Pancreas (tissue), 10 donors: Measurements from ENCODE around the gene ATP1B4. TPM values are rescaled to one million over a fixed set of nuclear protein-coding genes. Genes with fewer than 3 reads are reported as not detected.

Source experiments
- ATAC-seq, 4 donors: fragments of 200-7000 bp; cut with Tn5 transposase; one replicate each; pipeline versions ENCODE4 v1.8.0 to v1.9.1; 2020; ENCODE audit warnings: mild to moderate bottlenecking in 4 of 4, moderate library complexity in 4 of 4
- DNase-seq, 6 donors: peaks; one replicate each; pipeline ENCODE4 v3.0.0-alpha.2; 2020
- FAIRE-seq: peaks from 2 replicates; lab custom pipeline; 2012; peaks lifted over from hg19 to GRCh38; lab: Jason Lieb, UNC
- H3K27ac ChIP-seq, 4 donors: fragments of 200-600 bp; sonication (generic); 1 replicate in 3 of 4; 2 replicates in 1 of 4; pipeline versions ENCODE4 v1.5.0 to v1.8.0; 2020
- H3K27me3 ChIP-seq, 4 donors: fragments of 200-600 bp; one replicate each; pipeline ENCODE4 v1.8.0; 2021
- H3K36me3 ChIP-seq, 3 donors: fragments of 200-600 bp; sonication (generic) in 1 of 3; one replicate each; pipeline versions ENCODE4 v1.5.0 to v1.8.0; 2020 to 2021
- H3K4me1 ChIP-seq, 3 donors: fragments of 200-600 bp; one replicate each; pipeline ENCODE4 v1.8.0; 2021
- H3K4me3 ChIP-seq, 4 donors: fragments of 200-600 bp; sonication (generic) in 2 of 4; one replicate each; pipeline versions ENCODE4 v1.5.0 to v1.8.0; 2020 to 2021
- H3K9me3 ChIP-seq, 4 donors: fragments of 200-600 bp; one replicate each; pipeline ENCODE4 v1.8.0; 2021
- CTCF ChIP-seq, 4 donors: fragments of 200-600 bp; sonication (generic) in 3 of 4; IDR thresholded peaks; one replicate each; pipeline versions ENCODE4 v1.5.0 to v1.8.0; 2021; ENCODE audit warnings: antibody characterized with exemption in 4 of 4
- WGBS, 2 donors: extraction: QIAGEN DNeasy Blood & Tissue Kit; methylation state at CpG; one replicate each; pipeline ENCODE4 v1.1.7; 2013; 5-methylcytosine and 5-hydroxymethylcytosine counted together
- intact Hi-C, 3 donors: fragments of 100-400 bp; cut with DNase I; formaldehyde crosslinking; loops; one replicate each; pipeline versions ENCODE4 v1.11.1 to v1.14.2; 2022
- polyA plus RNA-seq, 2 donors: library from polyadenylated mRNA; stranded (reverse); fragments of 200-250 nt; gene quantifications; one replicate each; pipeline ENCODE4 v1.2.3, GENCODE V29; 2013
- total RNA-seq, 6 donors: library from RNA; stranded (reverse); fragmentation: NEBNext Ultra II Directional in 4 of 6; extraction: Animal tissue kit (Norgen Biotek cat#: 25700) in 4 of 6; gene quantifications; one replicate each; pipeline versions ENCODE4 v1.2.1 to v1.2.4, GENCODE V29; 2021 to 2023
- donor health status: healthy with polysubstance abuse.
- donor health status: DM: no; HTN: no; CAD: no; lungs with moderate emphysema.
- donor health status: DM: no; HTN: no; CAD: no.
- donor health status: control.
- donor health status: control.
- donor health status: Bipolar disorder and iron deficiency.
- donor health status: DM: yes; HTN: yes; CAD: no.
- donor health status: DM: no; HTN: no; CAD: no.
- donor health status: DM: no; HTN: no; CAD: no.
- donor health status: DM: yes; HTN: yes; CAD: no.

The ATP1B4 gene
- total and polyA plus RNA-seq, 8 donors, result not detected

- 25 to 35% methylated on average over 2 of the region's 2 CpGs for WGBS, 2 donors
- no peaks in the 10 kb centered on the region for H3K4me1 ChIP-seq
- intact Hi-C loops, result no loop called here
- no peak for DNase-seq
- H3K36me3 ChIP-seq, result no peaks in the 10 kb centered on the region
- FAIRE-seq, result no peak
- no peak overlapping the region for H3K27ac ChIP-seq
- no peak for ATAC-seq
- H3K4me3 ChIP-seq, result no peak overlapping the region
- no peaks in the 10 kb centered on the region for H3K9me3 ChIP-seq
- no peak for TF ChIP-seq CTCF (IDR thresholded peaks at IDR 0.05)
- peaks cover 0 to 6% (median 2%) of the 10 kb centered on the region in 4 donors for H3K27me3 ChIP-seq
These were observed 4.7 kb upstream of the ATP1B4 start for GRCh38 chrX:120357186-120357585.

- no peak overlapping the region for H3K4me3 ChIP-seq
- TF ChIP-seq CTCF (IDR thresholded peaks at IDR 0.05), result no peak
- H3K4me1 ChIP-seq, result no peaks in the 10 kb centered on the region
- ATAC-seq, result no peak
- FAIRE-seq, result no peak
- intact Hi-C loops, result no loop called here
- H3K27ac ChIP-seq, result no peak overlapping the region
- no peak for DNase-seq
- WGBS, 2 donors, result 61 to 72% methylated on average over 7 of the region's 7 CpGs
- H3K36me3 ChIP-seq, result no peaks in the 10 kb centered on the region
- no peaks in the 10 kb centered on the region for H3K9me3 ChIP-seq
- H3K27me3 ChIP-seq, result peaks cover 0 to 9% (median 2%) of the 10 kb centered on the region in 4 donors
These were observed 3.0 kb upstream of the ATP1B4 start for GRCh38 chrX:120358737-120359456.

GRCh38 chrX:120365320-120365719 lies 3.4 kb downstream of the ATP1B4 start:
- Histone ChIP-seq H3K27ac (no peak overlapping the region), H3K4me3 (no peak overlapping the region), H3K27me3 (peaks cover 0 to 6% (median 0%) of the 10 kb centered on the region in 4 donors), H3K9me3 (no peaks in the 10 kb centered on the region), H3K4me1 (no peaks in the 10 kb centered on the region), H3K36me3 (no peaks in the 10 kb centered on the region)
- 9 to 13% methylated on average over 2 of the region's 2 CpGs for WGBS, 2 donors
- ATAC-seq (peak; percentile 55 to 79 (median 68)), DNase-seq (peak in 5 of 6 donors; percentile 14 to 82 (median 49)), FAIRE-seq (no peak)
- intact Hi-C loops, result no loop called here
- peak in 3 of 4 donors; percentile 30 to 39 (median 30) for TF ChIP-seq CTCF (IDR thresholded peaks at IDR 0.05)

- Histone ChIP-seq H3K27me3 (peaks cover 0 to 6% (median 0%) of the 10 kb centered on the region in 4 donors), H3K9me3 (no peaks in the 10 kb centered on the region), H3K36me3 (no peaks in the 10 kb centered on the region), H3K27ac (no peak overlapping the region), H3K4me3 (no peak overlapping the region), H3K4me1 (no peaks in the 10 kb centered on the region)
- WGBS, 2 donors, result 37 to 40% methylated on average over 1 of the region's 1 CpG
- no peak for FAIRE-seq
- intact Hi-C loops, result no loop called here
- DNase-seq, result no peak
- ATAC-seq, result no peak
- no peak for TF ChIP-seq CTCF (IDR thresholded peaks at IDR 0.05)
These were observed 4.1 kb downstream of the ATP1B4 start for GRCh38 chrX:120365968-120366367.

- peaks cover 0 to 6% (median 0%) of the 10 kb centered on the region in 4 donors for H3K27me3 ChIP-seq
- ATAC-seq (no peak), DNase-seq (no peak), FAIRE-seq (no peak)
- no peak for TF ChIP-seq CTCF (IDR thresholded peaks at IDR 0.05)
- H3K4me3 ChIP-seq, result no peak overlapping the region
- no peak overlapping the region for H3K27ac ChIP-seq
- no peaks in the 10 kb centered on the region for H3K36me3 ChIP-seq
- WGBS, 2 donors, result 45 to 46% methylated on average over 3 of the region's 3 CpGs
- H3K4me1 ChIP-seq, result no peaks in the 10 kb centered on the region
- H3K9me3 ChIP-seq, result no peaks in the 10 kb centered on the region
- intact Hi-C loops, result no loop called here
These were observed 4.9 kb downstream of the ATP1B4 start for GRCh38 chrX:120366794-120367193.
